ENCODE data around the gene GPRC5C.
A peak's percentile ranks its signal among the peaks of the same experiment; 100 is the strongest.

The GPRC5C gene

DNA sequence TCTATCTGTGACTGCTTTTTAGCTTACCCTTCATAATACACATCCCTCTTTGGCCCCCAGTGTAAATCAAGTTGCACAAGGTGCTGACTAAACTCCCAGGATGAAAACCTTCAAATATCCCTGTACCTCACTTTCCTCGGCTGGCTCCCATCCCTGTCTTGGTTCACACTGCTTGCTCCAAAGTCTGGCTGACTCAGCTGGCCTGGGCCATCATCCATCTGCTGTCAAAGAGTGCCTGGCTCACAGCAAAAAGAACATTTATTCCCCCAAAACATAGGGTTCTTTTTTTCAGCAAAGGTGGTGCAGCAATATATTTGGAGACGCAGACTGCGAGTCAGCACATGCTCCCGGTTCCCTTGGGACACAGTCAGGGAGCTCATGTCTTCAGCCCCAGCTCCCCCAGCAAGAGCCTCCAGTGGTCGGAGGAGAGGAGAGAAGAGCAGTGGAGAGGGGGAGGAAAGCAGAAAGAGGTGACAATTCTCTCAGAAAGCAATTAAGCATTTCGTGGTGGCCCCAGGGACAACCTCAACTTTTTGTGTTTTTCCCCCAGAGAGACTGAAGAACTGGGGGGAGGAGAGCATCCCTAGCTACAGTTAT lies 38.4 kb upstream of the GPRC5C start:
- Mint-ChIP-seq H3K4me3 (no peak overlapping the region), H3K9me3 (peaks cover 2% of the 10 kb centered on the region), H3K4me1 (peaks cover 38% of the 10 kb centered on the region), H3K27me3 (ENCODE audit: low read depth) (peaks cover 5% of the 10 kb centered on the region), H3K36me3 (ENCODE audit: low read depth) (no peaks in the 10 kb centered on the region), H3K27ac (peak overlapping the region in 2 of 3 experiments; percentile 15 to 41)
- TF ChIP-seq, protein P1, sequence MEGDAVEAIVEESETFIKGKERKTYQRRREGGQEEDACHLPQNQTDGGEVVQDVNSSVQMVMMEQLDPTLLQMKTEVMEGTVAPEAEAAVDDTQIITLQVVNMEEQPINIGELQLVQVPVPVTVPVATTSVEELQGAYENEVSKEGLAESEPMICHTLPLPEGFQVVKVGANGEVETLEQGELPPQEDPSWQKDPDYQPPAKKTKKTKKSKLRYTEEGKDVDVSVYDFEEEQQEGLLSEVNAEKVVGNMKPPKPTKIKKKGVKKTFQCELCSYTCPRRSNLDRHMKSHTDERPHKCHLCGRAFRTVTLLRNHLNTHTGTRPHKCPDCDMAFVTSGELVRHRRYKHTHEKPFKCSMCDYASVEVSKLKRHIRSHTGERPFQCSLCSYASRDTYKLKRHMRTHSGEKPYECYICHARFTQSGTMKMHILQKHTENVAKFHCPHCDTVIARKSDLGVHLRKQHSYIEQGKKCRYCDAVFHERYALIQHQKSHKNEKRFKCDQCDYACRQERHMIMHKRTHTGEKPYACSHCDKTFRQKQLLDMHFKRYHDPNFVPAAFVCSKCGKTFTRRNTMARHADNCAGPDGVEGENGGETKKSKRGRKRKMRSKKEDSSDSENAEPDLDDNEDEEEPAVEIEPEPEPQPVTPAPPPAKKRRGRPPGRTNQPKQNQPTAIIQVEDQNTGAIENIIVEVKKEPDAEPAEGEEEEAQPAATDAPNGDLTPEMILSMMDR (IDR thresholded peaks at IDR 0.05; ENCODE audit: unreplicated experiment in 3 of 3): no peak

DNA sequence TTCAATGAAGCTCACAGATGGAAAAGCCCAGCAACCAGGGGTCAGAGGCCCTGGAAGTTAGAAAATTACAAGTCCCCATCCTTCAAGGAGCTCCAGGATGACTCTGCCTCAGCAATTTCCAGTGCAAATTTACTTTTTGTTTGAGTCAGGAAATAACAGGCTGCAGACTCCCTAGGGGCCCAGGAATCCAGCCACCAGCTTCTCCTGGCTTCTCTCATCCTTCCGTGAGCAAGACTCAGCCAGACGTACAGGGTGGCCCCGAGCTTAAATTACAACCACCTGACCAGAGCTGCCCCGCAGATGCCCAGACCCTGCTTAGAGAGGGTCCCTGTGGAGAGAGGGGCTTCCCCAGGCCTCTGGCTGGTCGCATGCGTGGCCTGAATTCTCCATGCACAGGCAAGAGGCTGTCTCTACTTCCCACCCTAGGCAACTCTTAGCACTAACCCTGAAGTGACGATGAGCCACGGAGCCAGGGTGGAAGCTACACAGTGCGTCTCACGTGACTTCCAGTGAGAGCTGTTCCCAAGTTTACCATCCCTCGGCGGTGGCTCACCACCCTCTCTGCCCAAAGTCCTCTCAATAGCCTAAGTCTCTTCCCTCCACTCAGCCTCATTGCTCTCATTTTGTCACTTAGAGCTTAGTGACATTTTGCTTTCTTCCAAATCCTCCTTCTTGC lies 37.5 kb upstream of the GPRC5C start:
- Mint-ChIP-seq H3K27me3 (ENCODE audit: low read depth) (peaks cover 5% of the 10 kb centered on the region), H3K36me3 (ENCODE audit: low read depth) (no peaks in the 10 kb centered on the region), H3K27ac (no peak overlapping the region), H3K4me3 (no peak overlapping the region), H3K4me1 (peaks cover 38% of the 10 kb centered on the region), H3K9me3 (peaks cover 2% of the 10 kb centered on the region)
- TF ChIP-seq, protein P1 (IDR thresholded peaks at IDR 0.05; ENCODE audit: unreplicated experiment in 3 of 3): no peak

DNA sequence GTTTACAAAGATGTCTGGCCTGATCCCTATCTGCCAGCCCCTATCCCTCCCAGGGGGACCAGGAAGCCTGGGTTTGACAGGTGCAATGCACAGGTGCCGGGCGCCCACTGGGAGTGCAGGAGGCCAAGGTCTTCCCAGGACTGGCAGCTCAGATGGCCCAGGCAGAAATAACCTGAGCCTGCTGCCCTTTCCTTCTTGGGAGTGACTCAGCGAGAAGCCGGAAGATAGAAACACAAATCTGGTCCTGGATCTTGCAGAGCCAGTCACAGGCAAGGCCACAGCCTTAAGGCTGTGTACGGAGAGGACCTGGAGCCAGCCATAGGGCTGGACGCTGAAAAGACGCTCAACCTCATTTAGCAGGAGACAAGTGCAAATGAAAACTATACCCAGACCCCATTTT lies 36.9 kb upstream of the GPRC5C start:
- TF ChIP-seq, protein P1 (IDR thresholded peaks at IDR 0.05; ENCODE audit: unreplicated experiment in 3 of 3): no peak
- H3K4me3 Mint-ChIP-seq: no peak overlapping the region
- no peaks in the 10 kb centered on the region for H3K36me3 Mint-ChIP-seq (ENCODE audit: low read depth)
- peaks cover 5% of the 10 kb centered on the region for H3K27me3 Mint-ChIP-seq (ENCODE audit: low read depth)
- no peak overlapping the region for H3K27ac Mint-ChIP-seq
- peaks cover 2% of the 10 kb centered on the region for H3K9me3 Mint-ChIP-seq
- peaks cover 38% of the 10 kb centered on the region for H3K4me1 Mint-ChIP-seq

DNA sequence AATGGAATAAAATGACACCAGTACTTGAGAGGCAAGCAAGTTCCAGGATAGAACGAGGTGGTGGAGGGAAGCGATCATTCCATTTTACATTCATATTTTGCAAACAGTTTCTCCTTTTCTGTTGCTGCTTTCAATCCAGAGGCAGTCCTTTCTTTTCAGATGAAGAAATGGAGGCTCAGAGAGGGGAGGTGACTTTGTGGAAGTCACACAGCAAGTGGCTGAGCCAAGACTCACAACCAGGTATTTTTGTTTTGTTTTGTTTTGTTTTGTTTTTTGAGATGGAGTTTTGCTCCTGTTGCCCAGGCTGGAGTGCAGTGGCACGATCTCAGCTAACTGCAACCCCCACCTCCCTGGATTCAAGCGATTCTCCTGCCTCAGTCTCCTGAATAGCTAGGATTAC lies 35.3 kb upstream of the GPRC5C start:
- H3K4me1 Mint-ChIP-seq: peaks cover 30% of the 10 kb centered on the region
- no peak overlapping the region for H3K27ac Mint-ChIP-seq
- peaks cover 5% of the 10 kb centered on the region for H3K27me3 Mint-ChIP-seq (ENCODE audit: low read depth)
- no peaks in the 10 kb centered on the region for H3K36me3 Mint-ChIP-seq (ENCODE audit: low read depth)
- H3K4me3 Mint-ChIP-seq: no peak overlapping the region
- peaks cover 2% of the 10 kb centered on the region for H3K9me3 Mint-ChIP-seq
- TF ChIP-seq, protein P1 (IDR thresholded peaks at IDR 0.05; ENCODE audit: unreplicated experiment in 3 of 3): no peak

DNA sequence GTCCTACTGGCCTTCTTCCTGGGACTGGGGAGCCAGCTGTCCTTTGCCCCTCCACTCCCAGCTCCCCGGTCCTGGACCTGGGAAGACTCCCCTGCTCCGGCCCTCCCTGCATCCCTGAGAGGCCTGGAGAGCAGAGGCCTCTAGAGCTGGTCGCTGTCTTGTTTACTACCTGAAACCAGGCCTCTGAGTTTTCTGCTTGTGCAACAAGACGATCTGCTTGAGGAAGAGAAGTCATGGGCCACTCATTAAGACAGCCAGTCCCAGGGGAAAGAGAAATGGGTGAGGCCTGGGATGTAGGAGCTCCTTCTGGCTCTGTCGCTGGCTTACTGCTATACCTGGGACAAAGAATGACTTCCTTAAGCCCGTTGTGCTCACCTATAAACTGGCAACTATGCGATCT lies 29.8 kb upstream of the GPRC5C start:
- Mint-ChIP-seq H3K4me3 (no peak overlapping the region), H3K36me3 (ENCODE audit: low read depth) (no peaks in the 10 kb centered on the region), H3K27ac (no peak overlapping the region), H3K9me3 (no peaks in the 10 kb centered on the region), H3K27me3 (ENCODE audit: low read depth) (no peaks in the 10 kb centered on the region), H3K4me1 (no peaks in the 10 kb centered on the region)
- TF ChIP-seq, protein P1 (IDR thresholded peaks at IDR 0.05; ENCODE audit: unreplicated experiment in 3 of 3): no peak
